GM23338 (cell line): Measurements from ENCODE around the gene LIPH.

Source experiments
- CREB1 ChIP-seq: fragments of 250-450 bp; sonication (Bioruptor Pico); IDR thresholded peaks from 2 replicates; pipeline ENCODE4 v1.5.0; 2020; ENCODE audit warnings: low read depth, mild to moderate bottlenecking, moderate library complexity
- CTCF ChIP-seq, 2 experiments: fragments of 200-600 bp in 1 of 2; sonication (generic) in 1 of 2; conservative IDR thresholded peaks; 2 replicates each; pipeline versions ENCODE4 v1.5.1 to v1.6.1; 2016 to 2017; ENCODE audit warnings: antibody characterized with exemption in 2 of 2, low read depth in 2 of 2, mild to moderate bottlenecking in 2 of 2, moderate library complexity in 1 of 2
- EZH2 ChIP-seq: fragments of 200-600 bp; sonication (generic); IDR thresholded peaks from one replicate; pipeline ENCODE4 v1.8.0; 2017; ENCODE audit warnings: antibody characterized with exemption, mild to moderate bottlenecking, low read depth; ENCODE audit not compliant: unreplicated experiment
- EZH2phosphoT487 ChIP-seq: fragments of 200-600 bp; sonication (generic); IDR thresholded peaks from one replicate; pipeline ENCODE4 v1.8.1; 2018; ENCODE audit warnings: antibody characterized with exemption; ENCODE audit not compliant: unreplicated experiment
- JUNB ChIP-seq: IDR thresholded peaks from one replicate; pipeline ENCODE4 v1.6.1; 2016; ENCODE audit warnings: antibody characterized with exemption; ENCODE audit not compliant: unreplicated experiment
- NANOG ChIP-seq: IDR thresholded peaks from 2 replicates; pipeline ENCODE4 v1.6.1; 2016; ENCODE audit warnings: antibody characterized with exemption, borderline replicate concordance
- POLR2AphosphoS5 ChIP-seq: IDR thresholded peaks from 2 replicates; pipeline ENCODE4 v1.6.1; 2016; ENCODE audit warnings: antibody characterized with exemption, low read depth
- ZNF114 ChIP-seq: fragments of 250-450 bp; sonication (Bioruptor Pico); IDR thresholded peaks from 2 replicates; pipeline ENCODE4 v1.5.0; 2020; ENCODE audit warnings: mild to moderate bottlenecking, moderate library complexity
- ZNF331 ChIP-seq: fragments of 250-450 bp; sonication (Bioruptor Pico); IDR thresholded peaks from 2 replicates; pipeline ENCODE4 v1.5.0; 2020; ENCODE audit warnings: low read depth, mild to moderate bottlenecking, moderate library complexity
- ZNF462 ChIP-seq: fragments of 250-450 bp; sonication (Bioruptor Pico); IDR thresholded peaks from 2 replicates; pipeline ENCODE4 v1.5.0; 2020; ENCODE audit warnings: mild to moderate bottlenecking, moderate library complexity
- TF ChIP-seq, protein P1 (sequence below): IDR thresholded peaks from one replicate; pipeline ENCODE4 v1.6.1; 2018; ENCODE audit warnings: antibody characterized with exemption; ENCODE audit not compliant: unreplicated experiment

GRCh38 chr3:185532901-185533300, 19.5 kb downstream of the LIPH start:
- no peak for TF ChIP-seq CTCF (conservative IDR thresholded peaks at IDR 0.05; ENCODE audit: low read depth in 2 of 2)
- no peak for TF ChIP-seq EZH2
- TF ChIP-seq POLR2AphosphoS5, result no peak
- no peak for TF ChIP-seq ZNF462 (CRISPR knock-in tag)
- TF ChIP-seq ZNF114, result no peak
- no peak for TF ChIP-seq CREB1 (CRISPR knock-in tag)
- TF ChIP-seq EZH2phosphoT487, result no peak
- TF ChIP-seq, protein P1, sequence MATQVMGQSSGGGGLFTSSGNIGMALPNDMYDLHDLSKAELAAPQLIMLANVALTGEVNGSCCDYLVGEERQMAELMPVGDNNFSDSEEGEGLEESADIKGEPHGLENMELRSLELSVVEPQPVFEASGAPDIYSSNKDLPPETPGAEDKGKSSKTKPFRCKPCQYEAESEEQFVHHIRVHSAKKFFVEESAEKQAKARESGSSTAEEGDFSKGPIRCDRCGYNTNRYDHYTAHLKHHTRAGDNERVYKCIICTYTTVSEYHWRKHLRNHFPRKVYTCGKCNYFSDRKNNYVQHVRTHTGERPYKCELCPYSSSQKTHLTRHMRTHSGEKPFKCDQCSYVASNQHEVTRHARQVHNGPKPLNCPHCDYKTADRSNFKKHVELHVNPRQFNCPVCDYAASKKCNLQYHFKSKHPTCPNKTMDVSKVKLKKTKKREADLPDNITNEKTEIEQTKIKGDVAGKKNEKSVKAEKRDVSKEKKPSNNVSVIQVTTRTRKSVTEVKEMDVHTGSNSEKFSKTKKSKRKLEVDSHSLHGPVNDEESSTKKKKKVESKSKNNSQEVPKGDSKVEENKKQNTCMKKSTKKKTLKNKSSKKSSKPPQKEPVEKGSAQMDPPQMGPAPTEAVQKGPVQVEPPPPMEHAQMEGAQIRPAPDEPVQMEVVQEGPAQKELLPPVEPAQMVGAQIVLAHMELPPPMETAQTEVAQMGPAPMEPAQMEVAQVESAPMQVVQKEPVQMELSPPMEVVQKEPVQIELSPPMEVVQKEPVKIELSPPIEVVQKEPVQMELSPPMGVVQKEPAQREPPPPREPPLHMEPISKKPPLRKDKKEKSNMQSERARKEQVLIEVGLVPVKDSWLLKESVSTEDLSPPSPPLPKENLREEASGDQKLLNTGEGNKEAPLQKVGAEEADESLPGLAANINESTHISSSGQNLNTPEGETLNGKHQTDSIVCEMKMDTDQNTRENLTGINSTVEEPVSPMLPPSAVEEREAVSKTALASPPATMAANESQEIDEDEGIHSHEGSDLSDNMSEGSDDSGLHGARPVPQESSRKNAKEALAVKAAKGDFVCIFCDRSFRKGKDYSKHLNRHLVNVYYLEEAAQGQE, result no peak
- TF ChIP-seq NANOG, result no peak
- TF ChIP-seq JUNB, result no peak
- no peak for TF ChIP-seq ZNF331 (CRISPR knock-in tag)
